Glutamatergic neuron (in vitro differentiated cells): Measurements from ENCODE around the gene SEL1L2. TPM values are rescaled to one million over a fixed set of nuclear protein-coding genes. Genes with fewer than 3 reads are reported as not detected.
A peak's percentile ranks its signal among the peaks of the same experiment; 100 is the strongest.

ENCODE experiments used
- DNase-seq: peaks from one replicate; pipeline ENCODE4 v3.0.0; 2022
- H3K27ac Mint-ChIP-seq: one replicate; pipeline ENCODE4 v1.8.0; 2020; ENCODE audit warnings: mild to moderate bottlenecking, mixed read lengths, inconsistent platforms; ENCODE audit not compliant: unreplicated experiment
- H3K27me3 Mint-ChIP-seq: one replicate; pipeline ENCODE4 v1.8.0; 2020; ENCODE audit warnings: mild to moderate bottlenecking, moderate library complexity, mixed read lengths, inconsistent platforms; ENCODE audit not compliant: unreplicated experiment
- H3K36me3 Mint-ChIP-seq: one replicate; pipeline ENCODE4 v1.8.0; 2020; ENCODE audit warnings: mild to moderate bottlenecking, mixed read lengths, inconsistent platforms; ENCODE audit not compliant: unreplicated experiment
- H3K4me1 Mint-ChIP-seq: one replicate; pipeline ENCODE4 v1.8.0; 2020; ENCODE audit warnings: mild to moderate bottlenecking, low read depth, mixed read lengths, inconsistent platforms; ENCODE audit not compliant: unreplicated experiment
- H3K4me3 Mint-ChIP-seq: one replicate; pipeline ENCODE4 v1.8.0; 2020; ENCODE audit warnings: mild to moderate bottlenecking, mixed read lengths, inconsistent platforms; ENCODE audit not compliant: unreplicated experiment
- H3K9me3 Mint-ChIP-seq: one replicate; pipeline ENCODE4 v1.8.0; 2020; ENCODE audit warnings: mild to moderate bottlenecking, moderate library complexity, mixed read lengths, inconsistent platforms; ENCODE audit not compliant: unreplicated experiment
- CTCF ChIP-seq: fragments of 200-600 bp; sonication (generic); IDR thresholded peaks from one replicate; pipeline ENCODE4 v1.5.0; 2021; ENCODE audit not compliant: partially characterized antibody, unreplicated experiment
- total RNA-seq: library from RNA; stranded (reverse); fragmentation: NEBNext Ultra II Directional; extraction: Animal tissue kit (Norgen Biotek cat#: 25700); gene quantifications from one replicate; pipeline ENCODE4 v1.2.1, GENCODE V29; 2021; ENCODE audit not compliant: unreplicated experiment

The SEL1L2 gene
- total RNA-seq, 1 donor from 2014 or later, result not detected

- TF ChIP-seq CTCF, result no peak
- Mint-ChIP-seq H3K4me3 (no peak overlapping the region), H3K9me3 (no peaks in the 10 kb centered on the region)
These were observed 105.6 kb downstream of the SEL1L2 start for GRCh38 chr20:13884803-13885202.

GRCh38 chr20:13883425-13883824 is 107.0 kb downstream of the SEL1L2 start:
- no peaks in the 10 kb centered on the region for H3K4me1 Mint-ChIP-seq
- peak; percentile 29 for DNase-seq
- H3K27me3 Mint-ChIP-seq, result no peaks in the 10 kb centered on the region
- TF ChIP-seq CTCF, result no peak
- no peak overlapping the region for H3K27ac Mint-ChIP-seq
- H3K9me3 Mint-ChIP-seq, result no peaks in the 10 kb centered on the region
- no peaks in the 10 kb centered on the region for H3K36me3 Mint-ChIP-seq
- no peak overlapping the region for H3K4me3 Mint-ChIP-seq

More at GRCh38 chr20:13884803-13885202, 105.6 kb downstream of the SEL1L2 start:
- no peak for DNase-seq
- H3K36me3 Mint-ChIP-seq, result no peaks in the 10 kb centered on the region
- H3K4me1 Mint-ChIP-seq, result no peaks in the 10 kb centered on the region
- H3K27ac Mint-ChIP-seq, result no peak overlapping the region
- H3K27me3 Mint-ChIP-seq, result no peaks in the 10 kb centered on the region

- Mint-ChIP-seq H3K27me3 (peaks cover 2% of the 10 kb centered on the region), H3K4me1 (no peaks in the 10 kb centered on the region), H3K9me3 (no peaks in the 10 kb centered on the region), H3K27ac (no peak overlapping the region), H3K4me3 (no peak overlapping the region), H3K36me3 (no peaks in the 10 kb centered on the region)
- TF ChIP-seq CTCF, result no peak
- DNase-seq, result no peak
These were observed 111.8 kb downstream of the SEL1L2 start for GRCh38 chr20:13878566-13878965.

- no peak for TF ChIP-seq CTCF
- Mint-ChIP-seq H3K36me3 (no peaks in the 10 kb centered on the region), H3K4me1 (no peaks in the 10 kb centered on the region), H3K9me3 (no peaks in the 10 kb centered on the region), H3K27ac (no peak overlapping the region), H3K4me3 (no peak overlapping the region), H3K27me3 (peaks cover 2% of the 10 kb centered on the region)
- no peak for DNase-seq
These were observed 112.6 kb downstream of the SEL1L2 start for GRCh38 chr20:13877793-13878192.

GRCh38 chr20:13875265-13875811 is 115.1 kb downstream of the SEL1L2 start:
- Mint-ChIP-seq H3K4me3 (no peak overlapping the region), H3K27ac (no peak overlapping the region), H3K9me3 (no peaks in the 10 kb centered on the region), H3K4me1 (no peaks in the 10 kb centered on the region), H3K36me3 (no peaks in the 10 kb centered on the region), H3K27me3 (peaks cover 2% of the 10 kb centered on the region)
- DNase-seq, result no peak
- no peak for TF ChIP-seq CTCF
